HepG2 (cell line): ENCODE data around the gene DUSP16. TPM values are rescaled to one million over a fixed set of nuclear protein-coding genes. Genes with fewer than 3 reads are reported as not detected.

ENCODE experiments used
- ATAC-seq: fragments of 200-7000 bp; cut with Tn5 transposase; 3 replicates; pipeline ENCODE4 v1.9.1; 2020; ENCODE audit warnings: mild to moderate bottlenecking, moderate library complexity
- BruUV-seq: library from RNA; stranded (reverse); fragments of 400-500 nt; replicated peaks from 2 replicates; lab custom pipeline; 2021; lab: Mats Ljungman, UMichigan
- CTCF ChIA-PET: fragments of 300-600 bp; formaldehyde crosslinking; extraction: SDS; loops from one replicate; lab custom pipeline; 2021; ENCODE audit warnings: low total read pairs, inconsistent platforms, low intra/inter-chr PET ratio; lab: Yijun Ruan, JAX
- POLR2A ChIA-PET: fragments of 350-600 bp; sonication (Branson Sonifier 250); formaldehyde crosslinking; loops from one replicate; lab custom pipeline; 2020; ENCODE audit warnings: antibody characterized with exemption, inconsistent platforms; lab: Yijun Ruan, JAX
- DNase-seq: peaks from one replicate; pipeline ENCODE4 v3.0.0-alpha.2; 2015; ENCODE audit warnings: low spot score
- FAIRE-seq: peaks from 3 replicates; lab custom pipeline; 2011; peaks lifted over from hg19 to GRCh38; lab: Jason Lieb, UNC
- H2AFZ ChIP-seq: one replicate; pipeline ENCODE4 v1.6.1; 2011; ENCODE audit warnings: low read length, inconsistent platforms
- H3K27ac ChIP-seq: fragments of 300-600 bp; 3 replicates; pipeline ENCODE4 v1.8.0; 2011; ENCODE audit warnings: mixed run types, mild to moderate bottlenecking, mixed read lengths, low read length, inconsistent platforms; ENCODE audit not compliant: insufficient read depth; ENCODE audit errors: extremely low read length
- H3K27me3 ChIP-seq, 2 experiments: fragments of 200-600 bp in 1 of 2; 2 replicates in 1 of 2; 3 replicates in 1 of 2; pipeline versions ENCODE4 v1.6.0 to v1.8.0; 2011; ENCODE audit warnings: low read length in 2 of 2, mild to moderate bottlenecking in 2 of 2, moderate library complexity in 2 of 2, inconsistent platforms in 1 of 2; ENCODE audit not compliant: insufficient read depth in 2 of 2, control insufficient read depth in 1 of 2
- H3K36me3 ChIP-seq, 2 experiments: fragments of 200-600 bp in 1 of 2; replicated peaks in 1 of 2; 2 replicates in 1 of 2; 3 replicates in 1 of 2; pipeline versions ENCODE4 v1.5.1 to v1.8.0; 2011; ENCODE audit warnings: low read length in 2 of 2, inconsistent platforms in 1 of 2; ENCODE audit not compliant: insufficient read depth in 2 of 2, control insufficient read depth in 1 of 2
- H3K4me1 ChIP-seq: 2 replicates; pipeline ENCODE4 v1.5.1; 2012; ENCODE audit warnings: low read length, inconsistent platforms; ENCODE audit not compliant: insufficient read depth
- H3K4me2 ChIP-seq: 2 replicates; pipeline ENCODE4 v1.6.0; 2011; ENCODE audit warnings: low read depth, low read length, inconsistent platforms
- H3K4me3 ChIP-seq, 3 experiments: fragments of 200-600 bp in 1 of 3; sonication (generic), shearing (Covaris generic) in 1 of 3; replicated peaks in 1 of 3; 2 replicates each; pipeline ENCODE4 v1.5.1; 2011 to 2016; ENCODE audit warnings: low read length in 3 of 3, inconsistent platforms in 2 of 3, low read depth in 2 of 3, mild to moderate bottlenecking in 2 of 3, control low read depth in 1 of 3, mixed read lengths in 1 of 3; ENCODE audit not compliant: insufficient read depth in 1 of 3
- H3K79me2 ChIP-seq: one replicate; pipeline ENCODE4 v1.6.1; 2011; ENCODE audit warnings: low read length, inconsistent platforms; ENCODE audit not compliant: insufficient read depth
- H3K9ac ChIP-seq: 2 replicates; pipeline ENCODE4 v1.6.0; 2011; ENCODE audit warnings: mild to moderate bottlenecking, low read depth, low read length, inconsistent platforms; ENCODE audit not compliant: insufficient read depth
- H3K9me3 ChIP-seq: 2 replicates; pipeline ENCODE4 v1.5.1; 2012; ENCODE audit warnings: mild to moderate bottlenecking, low read length
- H4K20me1 ChIP-seq: 2 replicates; pipeline ENCODE4 v1.6.0; 2011; ENCODE audit warnings: inconsistent platforms, mild to moderate bottlenecking, low read length, moderate library complexity; ENCODE audit not compliant: insufficient read depth
- ESRRA ChIP-seq: sonication (generic); formaldehyde crosslinking; IDR thresholded peaks from 2 replicates; pipeline ENCODE4 v1.5.1; 2020; ENCODE audit warnings: mild to moderate bottlenecking, low read depth, missing genetic modification reagents
- RBM22 ChIP-seq: fragments of 200-400 bp; formaldehyde crosslinking; optimal IDR thresholded peaks from 2 replicates; pipeline ENCODE3; 2017; ENCODE audit warnings: mild to moderate bottlenecking, low read length, moderate library complexity
- SALL1 ChIP-seq: sonication (generic); formaldehyde crosslinking; IDR thresholded peaks from 2 replicates; pipeline ENCODE4 v1.8.0; 2022; ENCODE audit warnings: mild to moderate bottlenecking, missing genetic modification reagents
- ZNF552 ChIP-seq: sonication (generic); formaldehyde crosslinking; IDR thresholded peaks from 2 replicates; pipeline ENCODE4 v1.9.0; 2022; ENCODE audit warnings: missing genetic modification reagents, mild to moderate bottlenecking, borderline replicate concordance
- in situ Hi-C: cut with HindIII; loops from 2 replicates; pipeline ENCODE4 v1.10.0; 2017; ENCODE audit warnings: low pct_unique_long_range_greater_than_20kb; ENCODE audit not compliant: extremely low pct_ligation_motif_present
- intact Hi-C: fragments of 100-400 bp; cut with micrococcal nuclease; formaldehyde crosslinking; loops from one replicate; pipeline ENCODE4 v1.10.0; 2022; ENCODE audit not compliant: unreplicated experiment
- polyA plus RNA-seq, 8 experiments: library from polyadenylated mRNA; depleted of rRNA in 3 of 8; stranded (reverse) in 7 of 8; unstranded in 1 of 8; fragments of >200 nt; fragmentation: Illumina TruSeq in 4 of 8; extraction: Trizol in 4 of 8; gene quantifications; 2 replicates each; pipeline versions ENCODE4 v1.2.1 to v1.2.3, GENCODE V29; 2011 to 2016; ENCODE audit warnings: low read depth in 4 of 8, missing spikeins in 1 of 8, mixed read lengths in 1 of 8; ENCODE audit not compliant: insufficient read depth in 1 of 8
- total RNA-seq, 5 experiments: library from RNA; depleted of rRNA; stranded (reverse); fragments of >200 nt; fragmentation: Illumina TruSeq; extraction: Trizol; gene quantifications; 2 replicates each; pipeline ENCODE4 v1.2.3, GENCODE V29; 2016; ENCODE audit warnings: low read depth in 1 of 5

DUSP16 gene
- total and polyA plus RNA-seq, 2 of the 13 experiments (the other 11 are each of a cell fraction or from before 2014, with no cell fraction given): 45.7 to 46.6 TPM

DNA sequence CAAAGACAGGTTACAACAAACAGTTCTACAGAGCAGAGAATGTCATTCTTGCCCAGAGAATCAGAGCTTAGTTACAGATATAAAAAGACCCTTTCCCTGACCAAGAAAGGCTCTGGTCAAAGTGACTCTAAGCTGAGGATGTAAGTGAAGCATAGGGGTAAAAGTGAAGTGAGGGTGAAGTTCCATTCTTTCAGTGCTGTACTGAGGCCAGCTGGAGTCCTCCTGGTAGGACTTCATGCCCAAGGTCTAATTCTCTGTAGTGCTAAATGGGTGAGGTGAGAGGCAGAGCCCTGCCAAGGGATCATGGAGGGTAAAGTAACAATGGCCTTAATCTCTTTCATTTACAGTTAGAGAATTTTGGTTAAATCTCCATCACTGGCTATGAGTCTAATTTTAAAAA is 38.5 kb downstream of the DUSP16 start:
- H3K4me3 ChIP-seq: no peak overlapping the region
- H3K79me2 ChIP-seq: peaks cover 51% of the 10 kb centered on the region
- FAIRE-seq (no peak), DNase-seq (no peak), ATAC-seq (peak; percentile 50; the same call in 2 of the 3 replicates)
- no peak overlapping the region for H3K4me2 ChIP-seq
- intact Hi-C loops: no loop called here
- H3K27me3 ChIP-seq: no peaks in the 10 kb centered on the region
- H3K9ac ChIP-seq: no peak overlapping the region
- no peak for TF ChIP-seq ZNF552
- TF ChIP-seq ESRRA: no peak
- ChIA-PET CTCF (no interaction called here), POLR2A (no interaction called here)
- no peak overlapping the region for H2AFZ ChIP-seq
- H3K36me3 ChIP-seq: peaks cover 2 to 17% of the 10 kb centered on the region in 2 experiments; a peak in 4 of 5 replicates
- no peak overlapping the region for H3K27ac ChIP-seq
- in situ Hi-C loops: no loop called here
- BruUV-seq: no TSS peak
- H3K9me3 ChIP-seq: no peaks in the 10 kb centered on the region
- H3K4me1 ChIP-seq: peaks cover 48% of the 10 kb centered on the region
- no peaks in the 10 kb centered on the region for H4K20me1 ChIP-seq

GRCh38 chr12:12523229-12523628 is 39.4 kb downstream of the DUSP16 start:
- H2AFZ ChIP-seq: no peak overlapping the region
- no peaks in the 10 kb centered on the region for H3K27me3 ChIP-seq
- in situ Hi-C loops: no loop called here
- TF ChIP-seq RBM22 (peak; percentile 15), SALL1 (CRISPR knock-in tag) (no peak)
- TF ChIP-seq, all 625 proteins: peak for 1
- no peak overlapping the region for H3K4me3 ChIP-seq
- ChIA-PET CTCF (no interaction called here), POLR2A (no interaction called here)
- no peak overlapping the region for H3K27ac ChIP-seq
- peaks cover 39% of the 10 kb centered on the region for H3K4me1 ChIP-seq
- ATAC-seq (no peak), FAIRE-seq (no peak), DNase-seq (no peak)
- no peaks in the 10 kb centered on the region for H3K9me3 ChIP-seq
- peaks cover 2 to 23% of the 10 kb centered on the region in 2 experiments; a peak in 4 of 5 replicates for H3K36me3 ChIP-seq
- no TSS peak for BruUV-seq
- intact Hi-C loops: no loop called here
- no peaks in the 10 kb centered on the region for H4K20me1 ChIP-seq
- peaks cover 54% of the 10 kb centered on the region for H3K79me2 ChIP-seq
- H3K9ac ChIP-seq: no peak overlapping the region
- no peak overlapping the region for H3K4me2 ChIP-seq
